OCI-LY1 (cell line): ENCODE measurements around the gene FRMD6.

ENCODE experiments used
- EZH2 ChIP-seq: fragments of 200-600 bp; sonication (generic), shearing (Covaris generic); IDR thresholded peaks from 2 replicates; pipeline ENCODE4 v1.8.0; 2017; ENCODE audit warnings: borderline replicate concordance, mixed run types, mild to moderate bottlenecking, antibody characterized with exemption, low read length, moderate library complexity, mixed read lengths
- TF ChIP-seq, protein P1 (sequence below): fragments of 200-600 bp; sonication (generic), shearing (Covaris generic); IDR thresholded peaks from 2 replicates; pipeline ENCODE4 v1.5.1; 2017; ENCODE audit warnings: mild to moderate bottlenecking, antibody characterized with exemption, low read length, moderate library complexity, mixed read lengths

- TF ChIP-seq, protein P1, sequence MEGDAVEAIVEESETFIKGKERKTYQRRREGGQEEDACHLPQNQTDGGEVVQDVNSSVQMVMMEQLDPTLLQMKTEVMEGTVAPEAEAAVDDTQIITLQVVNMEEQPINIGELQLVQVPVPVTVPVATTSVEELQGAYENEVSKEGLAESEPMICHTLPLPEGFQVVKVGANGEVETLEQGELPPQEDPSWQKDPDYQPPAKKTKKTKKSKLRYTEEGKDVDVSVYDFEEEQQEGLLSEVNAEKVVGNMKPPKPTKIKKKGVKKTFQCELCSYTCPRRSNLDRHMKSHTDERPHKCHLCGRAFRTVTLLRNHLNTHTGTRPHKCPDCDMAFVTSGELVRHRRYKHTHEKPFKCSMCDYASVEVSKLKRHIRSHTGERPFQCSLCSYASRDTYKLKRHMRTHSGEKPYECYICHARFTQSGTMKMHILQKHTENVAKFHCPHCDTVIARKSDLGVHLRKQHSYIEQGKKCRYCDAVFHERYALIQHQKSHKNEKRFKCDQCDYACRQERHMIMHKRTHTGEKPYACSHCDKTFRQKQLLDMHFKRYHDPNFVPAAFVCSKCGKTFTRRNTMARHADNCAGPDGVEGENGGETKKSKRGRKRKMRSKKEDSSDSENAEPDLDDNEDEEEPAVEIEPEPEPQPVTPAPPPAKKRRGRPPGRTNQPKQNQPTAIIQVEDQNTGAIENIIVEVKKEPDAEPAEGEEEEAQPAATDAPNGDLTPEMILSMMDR: no peak
- no peak for TF ChIP-seq EZH2
Observed at GRCh38 chr14:51701951-51702350, 50.2 kb downstream of the FRMD6 start.
